ENCODE data around the gene SCGB1D2. TPM values are rescaled to one million over a fixed set of nuclear protein-coding genes. Genes with fewer than 3 reads are reported as not detected.

The SCGB1D2 gene
- polyA plus RNA-seq, 1 experiment, result not detected

DNA sequence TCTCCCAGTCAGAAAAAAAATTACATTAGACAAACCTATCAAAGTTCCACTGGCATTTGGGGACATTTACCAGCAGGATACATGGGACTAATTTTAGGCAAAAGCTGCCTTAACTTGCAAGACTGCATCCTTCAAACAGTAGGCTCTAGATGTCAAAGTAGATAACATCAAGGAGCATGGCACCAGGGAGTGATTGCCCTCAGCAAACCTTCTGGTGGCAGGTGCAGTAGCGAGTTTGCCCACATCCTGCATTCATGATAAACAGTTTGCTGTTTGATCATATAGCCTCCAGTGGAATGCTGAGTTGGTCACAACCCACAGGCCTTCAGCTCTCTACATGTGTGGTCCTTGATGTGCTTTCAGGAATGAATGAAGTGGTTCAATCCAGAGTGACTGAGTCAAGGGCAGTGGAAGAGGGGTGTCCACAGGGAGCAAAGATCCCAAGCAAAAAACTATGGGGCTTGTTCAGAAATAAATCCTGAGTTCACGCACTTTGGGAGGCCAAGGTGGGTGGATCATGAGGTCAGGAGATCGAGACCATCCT, 12.0 kb downstream of the SCGB1D2 start:
- CTCF ChIA-PET, result no interaction called here
- H3K4me3 ChIP-seq (ENCODE audit: low read depth, low read length), result no peak overlapping the region
- H3K36me3 ChIP-seq (ENCODE audit: control insufficient read depth, insufficient read depth, low read length), result no peaks in the 10 kb centered on the region
- POLR2A ChIA-PET, result no interaction called here
- H3K27me3 ChIP-seq (ENCODE audit: control insufficient read depth, insufficient read depth, low read length), result no peaks in the 10 kb centered on the region
- DNase-seq (ENCODE audit: low read depth), result no peak
- TF ChIP-seq, protein P1, sequence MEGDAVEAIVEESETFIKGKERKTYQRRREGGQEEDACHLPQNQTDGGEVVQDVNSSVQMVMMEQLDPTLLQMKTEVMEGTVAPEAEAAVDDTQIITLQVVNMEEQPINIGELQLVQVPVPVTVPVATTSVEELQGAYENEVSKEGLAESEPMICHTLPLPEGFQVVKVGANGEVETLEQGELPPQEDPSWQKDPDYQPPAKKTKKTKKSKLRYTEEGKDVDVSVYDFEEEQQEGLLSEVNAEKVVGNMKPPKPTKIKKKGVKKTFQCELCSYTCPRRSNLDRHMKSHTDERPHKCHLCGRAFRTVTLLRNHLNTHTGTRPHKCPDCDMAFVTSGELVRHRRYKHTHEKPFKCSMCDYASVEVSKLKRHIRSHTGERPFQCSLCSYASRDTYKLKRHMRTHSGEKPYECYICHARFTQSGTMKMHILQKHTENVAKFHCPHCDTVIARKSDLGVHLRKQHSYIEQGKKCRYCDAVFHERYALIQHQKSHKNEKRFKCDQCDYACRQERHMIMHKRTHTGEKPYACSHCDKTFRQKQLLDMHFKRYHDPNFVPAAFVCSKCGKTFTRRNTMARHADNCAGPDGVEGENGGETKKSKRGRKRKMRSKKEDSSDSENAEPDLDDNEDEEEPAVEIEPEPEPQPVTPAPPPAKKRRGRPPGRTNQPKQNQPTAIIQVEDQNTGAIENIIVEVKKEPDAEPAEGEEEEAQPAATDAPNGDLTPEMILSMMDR (IDR thresholded peaks at IDR 0.05; ENCODE audit: insufficient read depth, low read depth, low read length), result no peak

DNA sequence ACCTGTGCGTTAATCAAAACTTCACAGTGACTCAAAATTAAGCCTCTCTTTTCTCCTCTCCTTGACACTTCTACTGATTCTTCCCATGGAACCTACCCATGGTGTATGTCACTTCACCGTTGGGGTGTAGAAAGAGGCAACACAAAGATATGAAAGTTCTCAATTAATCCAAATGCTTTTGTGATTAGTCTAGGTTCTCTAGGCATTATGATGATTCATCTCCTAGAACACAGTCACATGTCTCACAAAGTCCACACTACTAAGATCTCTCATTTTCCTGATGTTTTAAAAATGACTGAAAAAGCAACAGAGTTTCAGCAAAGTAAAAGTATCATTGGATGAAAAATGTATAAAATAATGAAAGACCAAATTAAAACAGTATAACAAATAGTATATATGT, 14.2 kb downstream of the SCGB1D2 start:
- ChIA-PET POLR2A (no interaction called here), CTCF (no interaction called here)
- DNase-seq (ENCODE audit: low read depth), result no peak
- Histone ChIP-seq H3K4me3 (ENCODE audit: low read depth, low read length) (no peak overlapping the region), H3K27me3 (ENCODE audit: control insufficient read depth, insufficient read depth, low read length) (no peaks in the 10 kb centered on the region), H3K36me3 (ENCODE audit: control insufficient read depth, insufficient read depth, low read length) (no peaks in the 10 kb centered on the region)
- TF ChIP-seq, protein P1 (IDR thresholded peaks at IDR 0.05; ENCODE audit: insufficient read depth, low read depth, low read length), result no peak

DNA sequence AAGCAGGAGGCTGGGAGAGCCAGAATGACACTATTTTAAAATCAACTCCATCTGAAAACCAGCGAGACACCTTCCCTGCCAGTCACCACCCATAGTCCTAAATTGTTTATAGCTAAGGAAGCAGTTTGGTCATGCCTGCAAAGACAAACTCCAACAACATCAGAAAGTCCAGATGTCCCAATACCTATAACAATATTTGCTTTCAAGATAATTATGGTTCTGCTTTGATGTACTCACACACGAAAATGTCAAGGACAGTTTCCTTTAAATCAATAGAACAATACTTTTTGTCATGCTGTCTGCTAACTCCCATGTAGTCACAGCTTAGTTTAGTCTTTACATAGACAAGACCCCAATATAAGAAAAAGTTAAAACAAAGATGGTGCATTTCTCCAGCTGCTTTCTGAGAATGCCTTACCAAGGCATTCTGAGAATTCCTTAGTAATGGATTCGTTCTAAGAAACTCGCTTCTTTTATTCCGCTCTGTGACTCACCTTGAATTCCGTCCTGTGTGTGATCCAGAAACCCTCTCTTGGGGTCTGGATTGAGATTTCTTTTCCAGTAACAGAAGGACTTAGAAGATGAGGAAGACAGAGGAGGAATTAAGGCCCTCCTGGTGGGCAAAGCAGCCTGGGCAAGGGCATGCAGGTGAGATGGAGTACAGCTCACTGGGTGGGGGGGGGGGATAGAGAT, 18.4 kb downstream of the SCGB1D2 start:
- TF ChIP-seq, protein P1 (IDR thresholded peaks at IDR 0.05; ENCODE audit: insufficient read depth, low read depth, low read length), result no peak
- CTCF ChIA-PET, result no interaction called here
- Histone ChIP-seq H3K36me3 (ENCODE audit: control insufficient read depth, insufficient read depth, low read length) (no peaks in the 10 kb centered on the region), H3K27me3 (ENCODE audit: control insufficient read depth, insufficient read depth, low read length) (no peaks in the 10 kb centered on the region), H3K4me3 (ENCODE audit: low read depth, low read length) (no peak overlapping the region)
- POLR2A ChIA-PET, result no interaction called here
- DNase-seq (ENCODE audit: low read depth), result no peak

DNA sequence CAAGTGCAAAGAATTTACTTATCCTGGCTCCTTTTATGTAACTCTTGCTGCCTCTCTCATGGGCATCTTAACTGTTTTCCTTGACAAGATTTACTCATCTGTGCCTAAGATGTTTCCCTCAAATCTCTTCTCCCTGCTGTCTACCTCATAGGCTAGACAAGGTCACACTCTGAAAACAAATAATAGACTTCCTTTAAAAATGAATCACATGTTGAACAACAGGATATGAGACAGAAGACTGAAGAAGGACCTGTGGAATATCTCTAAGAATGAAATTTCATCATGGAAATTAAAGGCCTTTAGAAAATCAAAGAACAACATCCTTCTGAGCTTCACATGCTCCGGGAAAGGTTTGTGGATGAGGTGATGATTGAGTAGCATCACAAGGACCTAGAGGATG, 22.0 kb downstream of the SCGB1D2 start:
- no peak overlapping the region for H3K4me3 ChIP-seq (ENCODE audit: low read depth, low read length)
- ChIA-PET POLR2A (no interaction called here), CTCF (no interaction called here)
- TF ChIP-seq, protein P1 (IDR thresholded peaks at IDR 0.05; ENCODE audit: insufficient read depth, low read depth, low read length), result no peak
- DNase-seq (ENCODE audit: low read depth), result no peak
- no peaks in the 10 kb centered on the region; the same call in 1 of the 2 replicates for H3K27me3 ChIP-seq (ENCODE audit: control insufficient read depth, insufficient read depth, low read length)
- no peaks in the 10 kb centered on the region for H3K36me3 ChIP-seq (ENCODE audit: control insufficient read depth, insufficient read depth, low read length)

DNA sequence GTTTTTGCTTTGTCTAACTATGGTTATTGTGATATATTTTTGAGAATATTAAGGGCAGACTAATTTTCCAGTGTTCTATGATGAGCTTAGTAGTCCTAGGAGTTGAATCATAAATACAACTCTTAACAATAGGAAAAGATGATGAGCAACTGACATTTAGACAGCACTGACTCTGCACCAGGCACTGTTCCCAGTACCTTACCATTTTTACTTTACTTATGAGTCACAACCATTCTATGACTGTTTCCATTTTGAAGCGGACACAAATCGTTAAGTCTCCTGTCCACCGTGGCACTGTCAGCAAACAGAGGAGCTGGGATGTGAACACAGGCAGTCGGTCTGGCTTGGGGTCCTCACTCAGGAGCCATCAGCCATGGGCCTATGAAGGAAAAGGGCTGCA, 24.5 kb downstream of the SCGB1D2 start:
- Histone ChIP-seq H3K36me3 (ENCODE audit: control insufficient read depth, insufficient read depth, low read length) (no peaks in the 10 kb centered on the region), H3K4me3 (ENCODE audit: low read depth, low read length) (no peak overlapping the region), H3K27me3 (ENCODE audit: control insufficient read depth, insufficient read depth, low read length) (no peaks in the 10 kb centered on the region; the same call in none of the 2 replicates)
- CTCF ChIA-PET, result interaction anchor here (1.3 kb wide), 1 partner anchor 44 kb away, joined by 3 read pairs; no protein-coding TSS in a partner anchor
- POLR2A ChIA-PET, result no interaction called here
- no peak for DNase-seq (ENCODE audit: low read depth)
- TF ChIP-seq, protein P1 (IDR thresholded peaks at IDR 0.05; ENCODE audit: insufficient read depth, low read depth, low read length), result no peak
